KOPT-K1 (cell line): Measurements from ENCODE around the gene LRRC32.
"Not testable (repeated sequence)": the region's sequence is repeated elsewhere in the genome, so short reads cannot be mapped to it uniquely, and the experiment has no call there.

ENCODE experiments used
- H3K27ac ChIP-seq: fragments of 200-600 bp; sonication (generic); 2 replicates; pipeline ENCODE4 v1.5.1; 2016; ENCODE audit warnings: antibody characterized with exemption, mild to moderate bottlenecking, low read depth, low read length; ENCODE audit not compliant: poor library complexity, severe bottlenecking
- H3K36me3 ChIP-seq: fragments of 200-600 bp; sonication (generic); 2 replicates; pipeline ENCODE4 v1.5.1; 2017; ENCODE audit warnings: antibody characterized with exemption, mild to moderate bottlenecking, low read length, moderate library complexity; ENCODE audit not compliant: insufficient read depth
- H3K9me3 ChIP-seq: fragments of 200-600 bp; sonication (generic); 2 replicates; pipeline ENCODE4 v1.5.1; 2017; ENCODE audit warnings: antibody characterized with exemption, low read length, mild to moderate bottlenecking; ENCODE audit not compliant: insufficient read depth, poor library complexity, severe bottlenecking

Gene LRRC32

DNA sequence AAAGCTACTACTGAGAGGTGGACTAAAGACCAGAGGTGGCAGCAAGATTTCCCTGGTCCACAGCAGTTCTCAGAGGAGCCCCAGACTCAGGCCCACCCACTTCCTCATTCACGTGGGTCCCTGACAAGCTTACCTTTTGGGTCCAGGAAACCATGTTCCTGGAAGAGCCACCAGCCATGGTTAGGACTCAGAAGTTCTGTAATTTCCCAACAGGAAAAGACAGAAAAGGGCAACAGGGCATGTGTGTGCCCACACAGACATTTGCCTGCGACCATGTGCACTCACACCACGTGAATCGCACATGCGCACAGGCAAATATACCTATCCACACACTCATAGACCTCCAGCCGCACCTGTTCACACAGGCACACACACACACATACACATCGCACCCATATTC is 42.9 kb downstream of the LRRC32 start:
- Histone ChIP-seq H3K9me3 (no peaks in the 10 kb centered on the region), H3K36me3 (no peaks in the 10 kb centered on the region), H3K27ac (no peak overlapping the region)

DNA sequence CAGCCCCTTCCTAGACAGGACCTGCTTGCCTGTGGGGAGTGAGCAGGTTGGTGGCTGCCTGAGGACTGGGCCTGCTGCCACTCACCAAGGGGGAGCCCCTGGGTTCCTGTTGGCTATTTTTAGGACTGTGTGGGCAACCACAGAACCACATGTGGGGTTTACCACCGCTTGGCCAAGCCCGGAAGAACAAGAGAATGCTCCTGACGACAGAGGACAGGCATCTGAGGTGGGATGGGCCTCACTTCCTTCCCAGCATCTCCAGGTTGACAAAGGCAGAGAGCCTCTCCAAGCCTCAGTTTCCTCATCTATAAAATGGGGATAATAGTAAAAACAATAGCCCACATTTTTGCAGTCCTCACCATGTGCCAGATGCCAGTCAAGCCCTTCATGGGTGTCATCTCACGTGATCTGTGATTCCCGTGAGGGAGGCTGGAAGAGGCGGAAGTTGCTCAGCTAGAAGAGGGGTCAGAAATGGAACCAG is 43.6 kb downstream of the LRRC32 start:
- no peak overlapping the region for H3K27ac ChIP-seq
- H3K9me3 ChIP-seq, result no peaks in the 10 kb centered on the region
- H3K36me3 ChIP-seq, result no peaks in the 10 kb centered on the region

DNA sequence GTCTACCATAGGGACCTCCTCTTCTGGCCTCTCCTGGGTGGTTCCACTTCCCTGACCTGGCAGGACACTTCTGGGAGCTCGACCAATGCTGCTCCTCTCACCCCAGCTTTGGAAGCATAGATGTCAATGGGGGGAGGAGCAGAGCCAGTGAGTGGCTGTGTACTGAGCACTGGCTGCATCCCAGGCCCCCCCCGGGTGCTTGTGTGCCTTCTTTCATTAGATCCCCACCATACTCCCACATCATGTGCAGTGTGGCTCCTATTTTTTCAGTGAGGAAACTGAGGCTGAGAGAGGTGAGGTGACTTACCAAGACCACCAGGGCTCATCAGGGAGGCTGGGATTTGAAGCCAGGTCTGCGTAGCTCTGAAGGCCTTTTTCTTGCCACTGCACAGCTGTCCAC is 44.3 kb downstream of the LRRC32 start:
- H3K36me3 ChIP-seq, result no peaks in the 10 kb centered on the region
- no peaks in the 10 kb centered on the region for H3K9me3 ChIP-seq
- H3K27ac ChIP-seq, result no peak overlapping the region

DNA sequence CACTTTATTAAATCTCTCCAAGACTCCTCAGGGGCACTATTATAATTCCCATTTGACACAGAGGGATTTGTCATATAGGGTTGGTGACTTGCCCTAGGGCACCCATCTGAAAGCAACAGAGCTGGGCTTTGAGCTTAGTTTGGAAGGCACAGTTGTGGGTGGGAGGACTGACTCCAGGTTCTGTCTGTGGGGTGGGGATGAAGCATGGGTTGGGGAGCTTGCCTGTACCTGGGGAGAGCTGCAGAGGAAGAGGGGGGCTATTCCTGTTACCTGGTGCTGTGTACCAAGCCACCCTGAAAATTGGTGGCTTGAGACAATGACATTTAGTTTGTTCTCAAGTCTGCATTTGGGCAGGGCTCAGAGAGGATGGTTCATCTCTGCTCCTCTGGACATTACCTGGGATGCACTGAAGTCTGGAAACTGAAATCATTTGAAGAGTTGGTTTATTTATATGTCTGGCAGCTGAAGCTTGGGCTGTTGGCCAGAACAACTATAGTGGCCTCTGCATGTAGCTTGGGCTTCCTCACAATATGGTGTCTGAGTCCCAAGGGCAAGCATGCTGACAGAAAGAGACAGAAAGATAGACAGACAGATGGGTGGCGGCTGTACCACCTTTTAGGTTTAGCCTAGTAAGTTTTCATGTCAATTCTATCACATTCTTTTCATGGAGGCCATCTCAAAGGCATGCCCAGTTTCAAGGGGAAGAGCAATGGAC is 44.9 kb downstream of the LRRC32 start:
- no peak overlapping the region for H3K27ac ChIP-seq
- H3K36me3 ChIP-seq, result no peaks in the 10 kb centered on the region
- H3K9me3 ChIP-seq, result no peaks in the 10 kb centered on the region

DNA sequence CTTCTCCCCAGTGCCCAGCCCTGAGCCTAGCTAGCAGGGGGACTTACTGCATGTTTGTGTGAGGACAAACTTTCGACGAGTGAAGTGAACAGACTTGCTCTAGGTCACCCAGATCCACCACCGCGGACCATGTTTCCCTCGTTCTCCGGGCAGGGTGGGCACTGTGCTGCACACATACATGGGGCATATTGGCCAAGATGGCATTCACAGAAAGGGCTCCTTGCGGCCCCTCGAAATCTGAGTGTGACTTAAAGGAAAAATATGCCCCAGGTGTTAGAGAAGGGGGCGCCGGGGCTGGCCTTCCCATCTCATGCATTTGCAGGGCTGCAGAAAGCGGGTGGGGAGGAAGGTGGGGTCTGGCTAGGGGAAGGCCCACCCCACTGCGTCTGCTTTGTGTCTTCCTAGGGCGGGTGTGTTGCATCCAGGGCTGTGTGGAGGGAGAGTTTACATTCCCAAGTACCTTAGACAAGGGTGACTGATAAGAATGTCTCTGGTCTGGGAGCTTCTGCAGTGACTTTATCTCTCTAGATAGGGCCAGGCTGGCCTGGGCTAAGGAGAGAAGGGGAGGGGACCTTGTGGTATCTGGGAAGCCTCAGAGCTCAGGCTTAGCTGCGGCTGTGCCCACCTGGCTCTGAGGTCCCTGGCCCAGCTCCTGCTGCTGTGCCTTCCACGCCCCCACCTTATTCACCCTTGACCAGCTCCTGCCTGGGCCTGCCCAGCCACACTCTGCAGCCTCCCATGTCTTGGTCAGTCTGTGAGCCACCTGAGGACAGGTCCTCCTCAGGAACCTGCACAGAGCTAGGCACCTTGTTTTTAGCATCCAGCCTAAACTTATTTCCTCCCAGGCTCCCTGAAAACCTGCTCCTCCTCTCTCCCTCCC is 45.8 kb downstream of the LRRC32 start:
- Histone ChIP-seq H3K27ac (no peak overlapping the region), H3K36me3 (no peaks in the 10 kb centered on the region), H3K9me3 (no peaks in the 10 kb centered on the region)

DNA sequence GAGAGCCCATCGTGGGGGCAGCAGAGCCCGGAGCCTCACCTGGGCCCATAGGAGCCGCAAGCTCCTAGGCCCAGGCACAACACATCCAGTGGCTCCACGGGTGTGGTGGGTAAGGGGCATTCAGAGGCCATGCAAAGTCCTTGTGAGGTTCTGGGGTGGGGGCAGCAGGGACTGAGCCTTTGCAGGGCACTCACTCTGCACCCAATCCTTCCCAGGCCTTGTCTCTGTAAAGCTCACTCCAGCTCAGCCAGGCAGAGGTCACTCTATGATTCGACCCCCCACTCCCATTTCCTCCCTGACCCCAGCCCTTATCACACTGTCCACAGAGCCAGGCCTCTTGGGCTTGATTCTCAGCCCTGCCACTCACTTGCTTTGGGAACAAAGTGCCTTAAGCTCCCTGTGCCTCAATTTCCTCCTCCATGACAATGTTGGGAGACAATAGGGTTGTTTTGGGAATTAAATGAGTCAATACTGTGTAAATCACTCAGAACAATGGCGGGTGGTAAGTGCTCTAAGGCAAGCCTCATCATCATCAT is 46.6 kb downstream of the LRRC32 start:
- Histone ChIP-seq H3K27ac (no peak overlapping the region), H3K36me3 (no peaks in the 10 kb centered on the region), H3K9me3 (no peaks in the 10 kb centered on the region)

DNA sequence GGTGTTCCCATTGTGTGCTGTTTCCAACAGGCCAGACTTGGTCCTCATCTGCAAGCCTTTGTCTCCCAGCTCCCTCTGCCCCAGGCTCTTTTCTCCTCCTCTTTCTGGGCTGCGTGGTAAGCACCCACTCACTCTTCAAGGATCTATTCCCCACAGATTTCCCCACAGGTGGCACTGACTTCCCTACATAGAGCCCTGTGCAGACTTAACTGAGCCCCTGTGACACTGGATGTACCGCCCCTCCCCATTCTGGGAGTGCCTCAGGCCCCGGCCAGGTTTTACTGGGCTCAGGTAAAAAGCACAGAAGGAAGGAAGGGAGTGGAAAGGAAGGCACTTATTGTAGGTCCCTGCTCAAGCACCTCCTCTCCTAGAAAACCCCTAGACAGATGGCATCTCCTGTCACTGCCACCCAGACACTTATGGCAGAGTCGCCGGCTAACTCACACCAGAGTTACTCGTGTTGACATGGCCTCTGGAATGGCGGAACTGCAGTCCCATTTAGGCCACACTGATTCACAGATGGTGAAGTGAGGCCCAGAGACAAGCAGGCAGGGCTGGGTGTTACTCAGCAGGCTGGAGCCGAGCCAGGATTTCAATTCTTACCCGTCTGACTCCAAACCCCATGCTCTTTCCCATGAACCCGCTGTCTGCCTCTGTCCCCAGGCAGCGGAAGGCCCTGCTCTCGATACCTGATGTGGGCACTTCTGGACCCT is 47.2 kb downstream of the LRRC32 start:
- H3K9me3 ChIP-seq, result peaks cover 6% of the 10 kb centered on the region
- H3K27ac ChIP-seq, result no peak overlapping the region
- H3K36me3 ChIP-seq, result no peaks in the 10 kb centered on the region

DNA sequence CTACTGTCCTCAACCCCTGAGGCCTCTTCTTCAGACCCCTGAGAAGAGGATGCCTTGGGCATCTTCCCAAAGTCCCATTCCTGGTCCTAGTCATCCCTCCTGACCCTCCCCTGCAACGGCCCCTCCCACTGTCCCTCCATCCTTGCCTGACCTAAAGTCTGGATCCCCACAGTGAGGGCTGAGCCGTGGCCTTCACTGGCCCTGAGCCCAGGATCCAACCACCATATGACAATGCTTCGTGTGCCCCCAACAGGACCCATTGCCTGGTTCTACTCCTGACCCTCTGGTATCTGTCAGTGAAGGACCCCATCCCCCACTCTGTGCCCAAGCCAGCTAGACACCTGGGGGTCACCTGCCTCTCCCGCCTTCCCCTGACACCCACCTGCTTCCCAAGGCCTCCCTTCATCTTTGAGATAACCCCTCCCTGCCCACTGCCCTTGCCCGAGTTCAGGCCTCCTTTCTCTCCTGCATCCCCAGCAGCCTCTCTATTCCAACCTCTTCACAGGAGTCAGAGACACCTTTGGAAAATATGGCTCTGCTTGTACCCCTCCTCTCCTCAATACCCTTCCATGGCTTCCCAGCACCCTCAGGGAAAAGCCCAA is 48.0 kb downstream of the LRRC32 start:
- H3K9me3 ChIP-seq, result peaks cover 7% of the 10 kb centered on the region
- H3K27ac ChIP-seq, result no peak overlapping the region
- H3K36me3 ChIP-seq, result no peaks in the 10 kb centered on the region

DNA sequence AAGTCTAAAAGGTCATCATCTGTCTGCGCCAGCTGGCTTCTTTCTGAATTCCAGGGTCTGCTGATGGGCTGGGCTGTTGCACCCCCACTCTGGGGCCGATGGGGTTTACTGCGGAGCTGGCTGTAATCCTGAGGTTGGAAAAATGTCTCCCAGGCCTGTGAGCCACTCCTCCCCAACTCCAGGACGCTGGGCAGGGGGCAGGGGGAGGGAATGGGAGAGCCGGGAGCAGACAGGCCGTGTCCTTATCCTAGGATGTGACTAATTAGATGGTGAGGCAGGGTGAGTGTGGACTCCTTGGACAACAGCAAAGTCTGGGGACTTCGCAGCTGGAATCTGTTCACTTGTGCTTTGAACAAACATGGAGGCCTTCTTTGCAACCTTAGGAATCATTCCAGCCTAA is 48.7 kb downstream of the LRRC32 start:
- Histone ChIP-seq H3K27ac (no peak overlapping the region), H3K36me3 (no peaks in the 10 kb centered on the region), H3K9me3 (peaks cover 7% of the 10 kb centered on the region)

DNA sequence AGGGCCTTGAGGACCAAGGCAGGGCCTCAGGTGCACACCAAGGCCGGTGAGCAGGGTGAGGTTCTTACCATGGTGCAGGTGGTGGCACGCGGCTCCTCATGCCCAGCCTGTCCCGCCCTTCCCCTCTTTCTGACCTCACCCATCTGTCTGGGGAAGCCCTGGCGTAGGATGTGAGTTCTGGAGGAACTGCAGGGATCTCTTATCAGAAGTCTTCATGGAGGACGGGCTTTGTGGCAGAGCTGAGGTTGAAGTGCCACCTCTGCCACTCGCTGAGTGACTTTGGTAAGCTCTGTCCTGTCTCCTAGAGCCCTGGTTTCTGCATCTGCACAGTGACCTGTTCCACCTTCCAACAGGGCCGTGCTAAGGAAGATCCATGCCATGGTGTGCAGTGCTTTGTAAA is 49.1 kb downstream of the LRRC32 start:
- peaks cover 7% of the 10 kb centered on the region for H3K9me3 ChIP-seq
- H3K27ac ChIP-seq, result no peak overlapping the region
- H3K36me3 ChIP-seq, result no peaks in the 10 kb centered on the region

DNA sequence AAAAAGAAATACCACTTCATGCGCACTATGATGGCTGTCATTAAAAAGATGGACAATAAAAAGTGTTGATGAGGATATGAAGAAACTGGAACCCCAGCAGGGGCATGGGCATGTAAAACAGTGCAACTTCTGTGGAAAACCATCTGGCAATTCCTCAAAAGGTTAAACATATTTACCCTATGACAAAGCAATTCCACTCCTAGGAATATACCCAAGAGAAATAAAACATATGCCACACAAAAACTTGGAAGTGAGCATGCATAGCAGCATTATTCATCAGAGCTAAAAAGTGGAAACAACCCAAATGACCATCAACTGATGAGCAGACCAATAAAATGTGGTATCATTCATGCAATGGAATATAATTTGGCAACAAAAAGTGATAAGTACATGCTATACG is 50.1 kb downstream of the LRRC32 start:
- peaks cover 7% of the 10 kb centered on the region for H3K9me3 ChIP-seq
- H3K27ac ChIP-seq, result no peak overlapping the region
- H3K36me3 ChIP-seq, result no peaks in the 10 kb centered on the region

DNA sequence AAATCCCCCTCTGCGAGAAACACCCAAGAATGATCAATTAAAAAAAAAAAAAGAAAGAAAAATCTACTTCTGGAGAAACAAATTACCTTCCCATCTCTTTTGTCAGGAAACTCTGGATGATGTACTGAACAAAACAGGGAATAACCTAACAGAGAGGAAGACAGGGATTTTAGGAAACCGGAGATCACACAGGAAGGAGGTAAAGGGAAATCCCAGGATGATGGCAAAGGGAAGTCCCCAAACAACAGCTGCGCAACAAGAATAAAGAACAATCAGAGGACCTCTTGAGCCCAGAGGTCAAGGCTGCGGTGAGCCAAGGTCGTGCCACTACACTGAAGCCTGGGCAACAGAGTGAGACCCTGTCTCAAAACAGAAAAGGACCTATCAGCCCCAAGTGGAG is 50.7 kb downstream of the LRRC32 start:
- not testable (repeated sequence) for H3K9me3 ChIP-seq, H3K27ac ChIP-seq, H3K36me3 ChIP-seq

DNA sequence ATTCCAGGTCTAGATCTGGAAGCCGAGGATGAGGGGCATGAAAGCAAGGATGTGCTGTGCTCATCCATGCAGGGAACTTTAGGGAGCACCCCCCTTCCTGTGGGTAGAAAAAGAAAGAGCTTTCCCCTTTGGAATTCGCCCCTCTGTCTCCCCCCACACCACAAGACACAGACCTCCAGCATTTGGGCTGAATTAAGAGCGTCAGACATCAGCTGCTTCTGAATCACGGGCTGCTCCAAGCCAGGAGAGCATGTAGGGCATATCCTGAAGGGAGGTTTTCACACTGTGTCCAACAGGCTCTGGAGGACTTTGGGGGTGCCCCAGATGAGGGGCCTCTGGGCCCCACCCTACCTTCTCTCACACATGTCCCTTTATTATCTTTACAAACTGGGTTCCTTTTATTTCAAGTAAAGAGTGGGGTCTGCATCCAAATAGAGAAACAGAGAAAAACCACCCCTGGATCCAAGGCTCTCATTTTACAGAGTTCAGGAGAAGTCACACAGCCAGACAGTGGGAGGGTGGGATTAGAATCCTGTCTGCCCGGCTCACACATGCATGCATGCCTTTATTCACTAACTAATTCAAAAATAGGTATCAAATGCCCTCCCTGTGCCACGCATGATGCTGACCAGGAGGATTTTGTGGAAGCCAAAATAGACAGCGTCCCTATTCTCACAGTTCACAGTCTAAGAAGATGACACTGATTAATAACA is 52.8 kb downstream of the LRRC32 start:
- Histone ChIP-seq H3K27ac (no peak overlapping the region), H3K9me3 (peaks cover 7% of the 10 kb centered on the region)

More for the DNA sequence above, 52.8 kb downstream of the LRRC32 start:
- H3K36me3 ChIP-seq, result no peaks in the 10 kb centered on the region
